Uterus (tissue), 2 donors: ENCODE measurements around the gene PLA2G4E.

Experiments
- POLR2A ChIP-seq, 2 donors: fragments of 450-650 bp; IDR thresholded peaks; one replicate each; pipeline ENCODE4 v1.6.1; 2016; ENCODE audit warnings: antibody characterized with exemption in 2 of 2, mild to moderate bottlenecking in 1 of 2, moderate library complexity in 1 of 2
- TF ChIP-seq, protein P1 (sequence below), 4 experiments: fragments of 200-600 bp in 2 of 4; fragments of 450-650 bp in 2 of 4; sonication (generic) in 2 of 4; IDR thresholded peaks; one replicate each; pipeline ENCODE4 v1.5.1; 2016 to 2019; ENCODE audit warnings: antibody characterized with exemption in 4 of 4, mild to moderate bottlenecking in 2 of 4, moderate library complexity in 1 of 4

DNA sequence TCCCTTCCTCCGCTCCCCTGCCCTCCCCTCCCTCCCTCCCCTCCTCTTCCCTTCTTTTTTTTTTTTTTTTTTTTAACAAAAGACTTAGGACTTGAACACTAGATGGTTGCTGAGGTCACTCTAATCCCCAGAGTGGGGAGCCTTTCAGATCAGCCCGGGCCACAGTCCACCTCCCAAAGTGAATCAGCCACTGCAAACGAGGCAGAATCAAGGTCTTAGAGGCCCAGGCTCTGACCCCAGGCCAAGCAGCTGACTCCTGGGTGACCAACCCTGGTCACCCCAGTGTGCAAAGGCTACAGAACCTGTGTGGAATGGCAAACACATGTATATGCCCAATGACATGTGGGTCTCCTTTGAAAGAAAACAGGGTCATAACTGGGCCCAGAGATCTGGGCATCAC lies 30.2 kb downstream of the PLA2G4E start:
- no peak for TF ChIP-seq POLR2A (IDR thresholded peaks at IDR 0.05)
- TF ChIP-seq, protein P1, sequence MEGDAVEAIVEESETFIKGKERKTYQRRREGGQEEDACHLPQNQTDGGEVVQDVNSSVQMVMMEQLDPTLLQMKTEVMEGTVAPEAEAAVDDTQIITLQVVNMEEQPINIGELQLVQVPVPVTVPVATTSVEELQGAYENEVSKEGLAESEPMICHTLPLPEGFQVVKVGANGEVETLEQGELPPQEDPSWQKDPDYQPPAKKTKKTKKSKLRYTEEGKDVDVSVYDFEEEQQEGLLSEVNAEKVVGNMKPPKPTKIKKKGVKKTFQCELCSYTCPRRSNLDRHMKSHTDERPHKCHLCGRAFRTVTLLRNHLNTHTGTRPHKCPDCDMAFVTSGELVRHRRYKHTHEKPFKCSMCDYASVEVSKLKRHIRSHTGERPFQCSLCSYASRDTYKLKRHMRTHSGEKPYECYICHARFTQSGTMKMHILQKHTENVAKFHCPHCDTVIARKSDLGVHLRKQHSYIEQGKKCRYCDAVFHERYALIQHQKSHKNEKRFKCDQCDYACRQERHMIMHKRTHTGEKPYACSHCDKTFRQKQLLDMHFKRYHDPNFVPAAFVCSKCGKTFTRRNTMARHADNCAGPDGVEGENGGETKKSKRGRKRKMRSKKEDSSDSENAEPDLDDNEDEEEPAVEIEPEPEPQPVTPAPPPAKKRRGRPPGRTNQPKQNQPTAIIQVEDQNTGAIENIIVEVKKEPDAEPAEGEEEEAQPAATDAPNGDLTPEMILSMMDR (IDR thresholded peaks at IDR 0.05) = no peak
